HEK293 (cell line): ENCODE data around the gene SPINK4.

ENCODE experiments used
- CTCF ChIA-PET: fragments of 350-600 bp; formaldehyde crosslinking; extraction: SDS; loops from one replicate; lab custom pipeline; 2021; ENCODE audit warnings: antibody characterized with exemption; lab: Yijun Ruan, JAX
- POLR2A ChIA-PET: fragments of 300-600 bp; formaldehyde crosslinking; extraction: SDS; loops from one replicate; lab custom pipeline; 2020; ENCODE audit warnings: antibody characterized with exemption, inconsistent platforms; lab: Yijun Ruan, JAX
- H3K27ac ChIP-seq: fragments of 200-500 bp; sonication (Bioruptor generic); 2 replicates; pipeline ENCODE4 v1.5.1; 2014; ENCODE audit warnings: low read depth, low read length, control low read depth, inconsistent platforms; ENCODE audit errors: extremely low read depth
- H3K36me3 ChIP-seq, 2 experiments: fragments of 200-500 bp in 1 of 2; sonication (Bioruptor generic) in 1 of 2; 1 replicate in 1 of 2; 2 replicates in 1 of 2; pipeline ENCODE4 v1.5.1; 2014 to 2017; ENCODE audit warnings: inconsistent platforms in 2 of 2, low read length in 2 of 2; ENCODE audit not compliant: control insufficient read depth in 2 of 2, insufficient read depth in 1 of 2
- H3K4me1 ChIP-seq: fragments of 200-500 bp; sonication (Bioruptor generic); 2 replicates; pipeline ENCODE4 v1.5.1; 2014; ENCODE audit warnings: mild to moderate bottlenecking, low read length, inconsistent platforms; ENCODE audit not compliant: control insufficient read depth, insufficient read depth
- H3K4me3 ChIP-seq: 2 replicates; pipeline ENCODE4 v1.5.1; 2011; ENCODE audit warnings: low read depth, mild to moderate bottlenecking, control low read depth, low read length, moderate library complexity
- H3K9me3 ChIP-seq: fragments of 200-500 bp; sonication (Bioruptor generic); 2 replicates; pipeline ENCODE4 v1.5.1; 2014; ENCODE audit warnings: low read depth, low read length, inconsistent platforms; ENCODE audit not compliant: control insufficient read depth, insufficient read depth
- BCL6B ChIP-seq: fragments of 450-650 bp; formaldehyde crosslinking; IDR thresholded peaks from 2 replicates; pipeline ENCODE4 v1.5.1; 2017; ENCODE audit warnings: missing biosample characterization, missing genetic modification characterization
- CTCF ChIP-seq: fragments of 450-650 bp; formaldehyde crosslinking; IDR thresholded peaks from 2 replicates; pipeline ENCODE4 v1.5.1; 2016; ENCODE audit warnings: missing biosample characterization, missing genetic modification characterization
- MYNN ChIP-seq: fragments of 450-650 bp; formaldehyde crosslinking; IDR thresholded peaks from 2 replicates; pipeline ENCODE4 v1.5.1; 2016; ENCODE audit warnings: missing biosample characterization, missing genetic modification characterization, borderline replicate concordance
- MZF1 ChIP-seq: fragments of 450-650 bp; formaldehyde crosslinking; IDR thresholded peaks from 2 replicates; pipeline ENCODE4 v1.5.1; 2017; ENCODE audit warnings: missing biosample characterization, missing genetic modification characterization, borderline replicate concordance
- OSR2 ChIP-seq: fragments of 450-650 bp; formaldehyde crosslinking; IDR thresholded peaks from 2 replicates; pipeline ENCODE4 v1.5.1; 2016; ENCODE audit warnings: missing biosample characterization, missing genetic modification characterization
- SCRT2 ChIP-seq: fragments of 450-650 bp; formaldehyde crosslinking; IDR thresholded peaks from 2 replicates; pipeline ENCODE4 v1.5.1; 2016; ENCODE audit warnings: missing biosample characterization, missing genetic modification characterization
- SP7 ChIP-seq: fragments of 450-650 bp; formaldehyde crosslinking; IDR thresholded peaks from 2 replicates; pipeline ENCODE4 v1.5.1; 2016; ENCODE audit warnings: missing biosample characterization, missing genetic modification characterization
- TSHZ1 ChIP-seq: fragments of 450-650 bp; formaldehyde crosslinking; IDR thresholded peaks from 2 replicates; pipeline ENCODE4 v1.5.1; 2016; ENCODE audit warnings: missing biosample characterization, missing genetic modification characterization, borderline replicate concordance
- ZBTB21 ChIP-seq: fragments of 450-650 bp; formaldehyde crosslinking; IDR thresholded peaks from 2 replicates; pipeline ENCODE4 v1.5.1; 2017; ENCODE audit warnings: missing biosample characterization, missing genetic modification characterization
- ZNF112 ChIP-seq: fragments of 450-650 bp; formaldehyde crosslinking; IDR thresholded peaks from 2 replicates; pipeline ENCODE4 v1.5.0; 2017; ENCODE audit warnings: missing biosample characterization, missing genetic modification characterization
- ZNF184 ChIP-seq: fragments of 450-650 bp; IDR thresholded peaks from 2 replicates; pipeline ENCODE4 v1.5.1; 2018; ENCODE audit warnings: missing biosample characterization, mild to moderate bottlenecking, missing genetic modification characterization
- ZNF19 ChIP-seq: fragments of 450-650 bp; formaldehyde crosslinking; IDR thresholded peaks from 2 replicates; pipeline ENCODE4; 2016; ENCODE audit warnings: missing biosample characterization, missing genetic modification characterization, low read depth
- ZNF221 ChIP-seq: fragments of 450-650 bp; formaldehyde crosslinking; IDR thresholded peaks from 2 replicates; pipeline ENCODE4 v1.5.1; 2017; ENCODE audit warnings: missing biosample characterization, missing genetic modification characterization, borderline replicate concordance
- ZNF248 ChIP-seq: fragments of 450-650 bp; formaldehyde crosslinking; IDR thresholded peaks from 2 replicates; pipeline ENCODE4 v1.5.1; 2017; ENCODE audit warnings: missing biosample characterization, missing genetic modification characterization
- ZNF311 ChIP-seq: fragments of 450-650 bp; formaldehyde crosslinking; IDR thresholded peaks from 2 replicates; pipeline ENCODE4 v1.5.1; 2017; ENCODE audit warnings: missing biosample characterization, missing genetic modification characterization, borderline replicate concordance
- ZNF324 ChIP-seq: fragments of 450-650 bp; formaldehyde crosslinking; IDR thresholded peaks from 2 replicates; pipeline ENCODE4 v1.5.1; 2016; ENCODE audit warnings: missing biosample characterization, missing genetic modification characterization
- ZNF426 ChIP-seq: fragments of 450-650 bp; formaldehyde crosslinking; IDR thresholded peaks from 2 replicates; pipeline ENCODE4 v1.5.1; 2017; ENCODE audit warnings: missing biosample characterization, missing genetic modification characterization, mild to moderate bottlenecking, inconsistent platforms, moderate library complexity
- ZNF510 ChIP-seq: fragments of 450-650 bp; formaldehyde crosslinking; IDR thresholded peaks from 2 replicates; pipeline ENCODE4 v1.5.1; 2018; ENCODE audit warnings: mild to moderate bottlenecking, missing genetic modification characterization, missing biosample characterization; ENCODE audit not compliant: insufficient replicate concordance
- ZNF561 ChIP-seq: fragments of 450-650 bp; IDR thresholded peaks from 2 replicates; pipeline ENCODE4 v1.5.1; 2018; ENCODE audit warnings: missing biosample characterization, missing genetic modification characterization, borderline replicate concordance
- ZNF571 ChIP-seq: fragments of 450-650 bp; formaldehyde crosslinking; IDR thresholded peaks from 2 replicates; pipeline ENCODE4 v1.5.0; 2017; ENCODE audit warnings: missing biosample characterization, missing genetic modification characterization
- ZNF624 ChIP-seq: fragments of 450-650 bp; formaldehyde crosslinking; IDR thresholded peaks from 2 replicates; pipeline ENCODE4 v1.5.1; 2017; ENCODE audit warnings: missing biosample characterization, missing genetic modification characterization
- ZNF626 ChIP-seq: fragments of 450-650 bp; sonication (Bioruptor Pico); formaldehyde crosslinking; IDR thresholded peaks from 2 replicates; pipeline ENCODE4 v1.5.1; 2018; ENCODE audit warnings: missing biosample characterization, missing genetic modification characterization, inconsistent platforms
- ZNF654 ChIP-seq: fragments of 450-650 bp; formaldehyde crosslinking; IDR thresholded peaks from 2 replicates; pipeline ENCODE4 v1.5.1; 2016; ENCODE audit warnings: low read depth, missing biosample characterization, missing genetic modification characterization
- ZNF792 ChIP-seq: fragments of 450-650 bp; formaldehyde crosslinking; IDR thresholded peaks from 2 replicates; pipeline ENCODE4 v1.5.1; 2016; ENCODE audit warnings: missing biosample characterization, missing genetic modification characterization
- ZNF830 ChIP-seq: fragments of 450-650 bp; IDR thresholded peaks from 2 replicates; pipeline ENCODE4 v1.5.0; 2018; ENCODE audit warnings: missing biosample characterization, missing genetic modification characterization, low read depth, mild to moderate bottlenecking, moderate library complexity

SPINK4 gene

GRCh38 chr9:33273972-33274328, 34.0 kb downstream of the SPINK4 start:
- CTCF ChIA-PET, result interaction anchor here (0.8 to 2.2 kb wide), 5 partner anchors 9 to 62 kb away, joined by 4 to 9 read pairs (median 6); partner anchors contain the start of gene NFX1
- no peak overlapping the region for H3K27ac ChIP-seq
- H3K36me3 ChIP-seq, result peaks cover 62 to 92% of the 10 kb centered on the region in 2 experiments
- H3K9me3 ChIP-seq, result no peaks in the 10 kb centered on the region
- no peak for TF ChIP-seq ZNF248
- TF ChIP-seq ZNF184 (tag by site-specific recombination), result no peak
- TF ChIP-seq ZNF324 (tag by site-specific recombination), result no peak
- TF ChIP-seq TSHZ1, result no peak
- TF ChIP-seq BCL6B, result no peak
- TF ChIP-seq SP7 (tag by site-specific recombination), result no peak
- no peak for TF ChIP-seq ZNF654 (tag by site-specific recombination)
- no peak for TF ChIP-seq ZNF112
- no peak for TF ChIP-seq SCRT2 (tag by site-specific recombination)
- no peak for TF ChIP-seq MYNN (tag by site-specific recombination)
- no peak for TF ChIP-seq ZNF830 (tag by site-specific recombination)
- TF ChIP-seq, all 188 proteins: peak for 0
- POLR2A ChIA-PET, result interaction anchor here (1.1 to 2.1 kb wide), 4 partner anchors 10 to 33 kb away, joined by 3 to 7 read pairs (median 5); partner anchors contain the start of genes BAG1, CHMP5, NFX1 and SPINK4
- H3K4me1 ChIP-seq, result no peaks in the 10 kb centered on the region
- no peak overlapping the region for H3K4me3 ChIP-seq

GRCh38 chr9:33277484-33277883, 37.5 kb downstream of the SPINK4 start:
- H3K36me3 ChIP-seq, result peaks cover 53 to 90% of the 10 kb centered on the region in 2 experiments
- ChIA-PET POLR2A (no interaction called here), CTCF (interaction anchor here (1.7 kb wide), 1 partner anchor 10 kb away, joined by 11 read pairs; no protein-coding TSS in a partner anchor)
- no peaks in the 10 kb centered on the region for H3K9me3 ChIP-seq
- H3K4me3 ChIP-seq, result no peak overlapping the region
- no peaks in the 10 kb centered on the region for H3K4me1 ChIP-seq
- H3K27ac ChIP-seq, result no peak overlapping the region
- no peak for TF ChIP-seq OSR2
- TF ChIP-seq ZBTB21 (tag by site-specific recombination), result no peak
- no peak for TF ChIP-seq MZF1
- no peak for TF ChIP-seq TSHZ1
- TF ChIP-seq ZNF561, result no peak
- no peak for TF ChIP-seq ZNF624 (tag by site-specific recombination)
- no peak for TF ChIP-seq ZNF571 (tag by site-specific recombination)
- no peak for TF ChIP-seq CTCF (tag by site-specific recombination)
- TF ChIP-seq ZNF221 (tag by site-specific recombination), result no peak
- no peak for TF ChIP-seq ZNF792
- TF ChIP-seq MYNN (tag by site-specific recombination), result no peak
- TF ChIP-seq ZNF19, result no peak
- TF ChIP-seq ZNF311 (tag by site-specific recombination), result no peak
- no peak for TF ChIP-seq ZNF426
- no peak for TF ChIP-seq ZNF510
- no peak for TF ChIP-seq ZNF626
